K562 (cell line): ENCODE data around the gene EIF3K.

ENCODE experiments used
- CBX3 ChIP-seq, 2 experiments: IDR thresholded peaks; 1 replicate in 1 of 2; 2 replicates in 1 of 2; pipeline ENCODE4 v1.6.1; 2012; ENCODE audit warnings: inconsistent platforms in 2 of 2, low read length in 2 of 2, borderline replicate concordance in 1 of 2, control low read depth in 1 of 2
- CTCF ChIP-seq, 3 experiments: IDR thresholded peaks in 2 of 3; conservative IDR thresholded peaks in 1 of 3; 2 replicates each; pipeline ENCODE4 v1.5.1; 2011 to 2012; ENCODE audit warnings: low read length in 3 of 3, mild to moderate bottlenecking in 3 of 3, control low read depth in 2 of 3, improper control_type of control experiment in 1 of 3, inconsistent platforms in 1 of 3, low read depth in 1 of 3, mixed read lengths in 1 of 3, moderate library complexity in 1 of 3; ENCODE audit not compliant: insufficient read depth in 2 of 3
- E4F1 ChIP-seq: fragments of 250-450 bp; sonication (Bioruptor Pico); IDR thresholded peaks from 2 replicates; pipeline ENCODE4 v1.5.0; 2021; ENCODE audit warnings: mild to moderate bottlenecking, borderline replicate concordance
- FOSL1 ChIP-seq: fragments of 200-800 bp; sonication (Bioruptor generic); conservative IDR thresholded peaks from 2 replicates; pipeline ENCODE4 v1.6.1; 2016; ENCODE audit warnings: missing genetic modification characterization, missing compliant biosample characterization
- KLF16 ChIP-seq: IDR thresholded peaks from 2 replicates; pipeline ENCODE4 v1.6.1; 2016; ENCODE audit warnings: antibody characterized with exemption
- ZFP36 ChIP-seq: fragments of 150-350 bp; IDR thresholded peaks from 2 replicates; pipeline ENCODE4 v1.6.1; 2018; ENCODE audit warnings: low read length, low read depth; ENCODE audit not compliant: partially characterized antibody
- ZNF263 ChIP-seq: sonication (generic); formaldehyde crosslinking; IDR thresholded peaks from 2 replicates; pipeline ENCODE4 v1.8.0; 2022; ENCODE audit warnings: mild to moderate bottlenecking, missing genetic modification reagents, borderline replicate concordance

DNA sequence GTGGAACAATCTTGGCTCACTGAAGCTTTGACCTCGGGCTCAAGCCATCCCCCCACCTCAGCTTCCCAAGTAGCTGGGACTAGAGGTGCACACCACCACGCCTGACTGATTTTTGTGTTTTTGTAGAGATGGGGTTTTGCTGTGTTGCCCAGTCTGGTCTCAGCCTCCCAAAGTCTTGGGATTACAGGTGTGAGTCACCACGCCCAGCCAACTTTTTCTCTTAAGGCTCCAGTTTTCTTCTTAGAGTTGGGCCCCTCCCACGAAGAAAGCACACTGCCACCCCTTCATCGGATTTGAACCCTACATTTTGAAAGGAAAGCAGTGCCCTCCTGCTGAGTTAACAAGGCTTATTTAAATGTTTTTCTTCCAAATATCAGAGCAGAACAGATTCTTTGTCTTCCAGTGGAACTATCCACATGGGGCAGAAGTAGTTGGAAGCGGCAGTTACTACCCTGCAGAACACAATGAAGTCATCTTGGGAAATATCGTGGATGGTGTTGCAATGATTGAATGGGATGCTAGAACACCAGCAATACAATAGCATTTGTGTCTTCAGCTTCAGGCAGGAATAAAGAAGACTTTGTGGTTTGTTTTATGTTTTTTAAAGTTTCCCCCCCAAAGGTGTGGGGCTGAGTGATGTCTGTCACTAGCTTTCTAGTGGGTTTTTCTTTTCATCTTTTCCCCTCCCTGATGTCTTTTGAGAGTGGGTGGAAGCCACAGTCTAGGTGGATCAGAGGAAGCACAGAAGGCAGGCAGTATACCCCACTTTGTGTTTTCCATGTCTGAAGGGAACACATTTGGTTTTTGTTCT lies 37.4 kb downstream of the EIF3K start:
- TF ChIP-seq ZFP36 (no peak), ZNF263 (CRISPR knock-in tag) (no peak), CBX3 (IDR thresholded peaks at IDR 0.05; ENCODE audit: borderline replicate concordance in 1 of 2, low read length in 2 of 2) (no peak), FOSL1 (no peak), KLF16 (no peak), E4F1 (CRISPR knock-in tag) (no peak), CTCF (IDR thresholded peaks at IDR 0.05 in 2 of 3, conservative IDR thresholded peaks at IDR 0.05 in 1 of 3; ENCODE audit: insufficient read depth in 2 of 3, low read depth in 1 of 3, low read length in 3 of 3) (no peak)
